Heart left ventricle (tissue), 13 donors: Measurements from ENCODE around the gene MANF.

Experiments
- CTCF ChIP-seq, 12 donors: fragments of 200-600 bp; sonication (generic) in 4 of 12; IDR thresholded peaks; one replicate each; pipeline versions ENCODE4 v1.5.0 to v1.8.0; 2018 to 2022; ENCODE audit warnings: antibody characterized with exemption in 12 of 12, mild to moderate bottlenecking in 5 of 12
- POLR2A ChIP-seq, 2 donors: fragments of 450-650 bp; IDR thresholded peaks; one replicate each; pipeline ENCODE4 v1.6.1; 2017; ENCODE audit warnings: antibody characterized with exemption in 2 of 2, mild to moderate bottlenecking in 2 of 2, moderate library complexity in 2 of 2
- donor health status: ischemic (EF 13 %, LVEDD 7.1; RV severe dilation, severe dysfunction).
- donor health status: DM: no; HTN: yes; CAD: no.
- donor health status: DM: no; HTN: no; CAD: no.
- donor health status: ischemic (EF 25% LVEDD 6.9; RV normal size, moderate dysfunction).
- donor health status: ischemic (EF 25% LVEDD 5.7; RV mildly dilated, moderate dysfunction).
- donor health status: ischemic (EF 35%, LVEDD 5.7; RV mildly dilated, moderate dysfunction).
- donor health status: nonischemic (EF 11% LVEDD 7.7; RV severe dilation, severe dysfunction).
- donor health status: DM: yes; HTN: yes; CAD: no.
- donor health status: PGD.
- donor health status: ischemic (EF 29% LVEDD 5.4; RV normal size, mild dysfunction).
- donor health status: nonischemic (EF 23%, LVEDD 6.1; RV moderate dilation, normal function).

GRCh38 chr3:51353691-51354090, 31.4 kb upstream of the MANF start:
- TF ChIP-seq CTCF (IDR thresholded peaks at IDR 0.05) (no peak), POLR2A (IDR thresholded peaks at IDR 0.05) (no peak)
